Suprapubic skin (tissue), 4 donors: ENCODE data around the gene RPP38. TPM values are rescaled to one million over a fixed set of nuclear protein-coding genes. Genes with fewer than 3 reads are reported as not detected.
A peak's percentile ranks its signal among the peaks of the same experiment; 100 is the strongest.

Experiments used
- DNase-seq, 2 donors: peaks; one replicate each; pipeline ENCODE4 v3.0.0-alpha.2; 2019; ENCODE audit warnings: low spot score in 2 of 2
- H3K27ac ChIP-seq: fragments of 200-600 bp; sonication (generic); one replicate; pipeline ENCODE4 v1.5.1; 2019
- H3K27me3 ChIP-seq: fragments of 200-600 bp; sonication (generic); one replicate; pipeline ENCODE4 v1.5.1; 2019
- H3K36me3 ChIP-seq: fragments of 200-600 bp; sonication (generic); one replicate; pipeline ENCODE4 v1.5.1; 2019
- H3K4me1 ChIP-seq: fragments of 200-600 bp; sonication (generic); one replicate; pipeline ENCODE4 v1.5.1; 2019
- H3K4me3 ChIP-seq: fragments of 200-600 bp; sonication (generic); one replicate; pipeline ENCODE4 v1.5.1; 2019; ENCODE audit warnings: mild to moderate bottlenecking
- H3K9me3 ChIP-seq: fragments of 200-600 bp; sonication (generic); one replicate; pipeline ENCODE4 v1.5.1; 2019
- CTCF ChIP-seq, 2 donors: fragments of 200-600 bp in 1 of 2; fragments of 450-650 bp in 1 of 2; sonication (generic) in 1 of 2; IDR thresholded peaks; one replicate each; pipeline ENCODE4 v1.5.1; 2016 to 2019; ENCODE audit warnings: antibody characterized with exemption in 2 of 2, mild to moderate bottlenecking in 1 of 2, moderate library complexity in 1 of 2
- EP300 ChIP-seq: sonication (generic); formaldehyde crosslinking; IDR thresholded peaks from one replicate; pipeline ENCODE4 v1.6.1; 2017; ENCODE audit warnings: antibody characterized with exemption
- POLR2A ChIP-seq, 2 donors: fragments of 450-650 bp; IDR thresholded peaks; one replicate each; pipeline ENCODE4 v1.6.1; 2017; ENCODE audit warnings: antibody characterized with exemption in 2 of 2, mild to moderate bottlenecking in 2 of 2, moderate library complexity in 2 of 2
- POLR2AphosphoS5 ChIP-seq, 3 donors: sonication (generic); formaldehyde crosslinking; IDR thresholded peaks; one replicate each; pipeline ENCODE4 v1.6.1; 2017; ENCODE audit warnings: antibody characterized with exemption in 3 of 3
- WGBS: methylation state at CpG from one replicate; pipeline ENCODE4 v1.1.5; 2018; 5-methylcytosine and 5-hydroxymethylcytosine counted together
- total RNA-seq, 4 donors: library from RNA; depleted of rRNA; stranded (reverse); fragments of >200 nt; gene quantifications; one replicate each; pipeline ENCODE4 v1.1.0, GENCODE V29; 2016

The RPP38 gene
- total RNA-seq, 4 donors from 2014 or later: 11.8 to 21.1 (median 18.0) TPM

GRCh38 chr10:15083674-15084501, 13.3 kb upstream of the RPP38 start:
- no peak for DNase-seq
- Histone ChIP-seq H3K4me1 (peaks cover 9% of the 10 kb centered on the region), H3K9me3 (no peaks in the 10 kb centered on the region), H3K4me3 (peak overlapping the region; percentile 38), H3K27me3 (no peaks in the 10 kb centered on the region), H3K36me3 (no peaks in the 10 kb centered on the region), H3K27ac (no peak overlapping the region)
- no peak for TF ChIP-seq EP300
- TF ChIP-seq POLR2AphosphoS5 (IDR thresholded peaks at IDR 0.05): no peak
- no peak for TF ChIP-seq POLR2A (IDR thresholded peaks at IDR 0.05)
- TF ChIP-seq CTCF (IDR thresholded peaks at IDR 0.05): no peak
- WGBS: 82% methylated on average over 18 of the region's 18 CpGs

- DNase-seq: no peak
- WGBS: 38% methylated on average over 7 of the region's 7 CpGs
- TF ChIP-seq EP300 (no peak), POLR2AphosphoS5 (IDR thresholded peaks at IDR 0.05) (no peak), POLR2A (IDR thresholded peaks at IDR 0.05) (no peak), CTCF (IDR thresholded peaks at IDR 0.05) (no peak)
These were observed 12.6 kb upstream of the RPP38 start for GRCh38 chr10:15084502-15084922.

GRCh38 chr10:15088428-15089261, 8.5 kb upstream of the RPP38 start, which contains the start of gene ACBD7:
ACBD7 (minus strand) TSS chr10:15088776; CDS start chr10:15088728, 48 bp downstream.
- Histone ChIP-seq H3K4me1 (peaks cover 11% of the 10 kb centered on the region), H3K27me3 (no peaks in the 10 kb centered on the region), H3K9me3 (no peaks in the 10 kb centered on the region), H3K4me3 (peak within 1 kb of the TSS; percentile 59), H3K27ac (no peak within 1 kb of the TSS), H3K36me3 (no peaks in the 10 kb centered on the region)
- WGBS: 5% methylated on average over 63 of the region's 63 CpGs
- DNase-seq: peak; percentile 78 to 84
- TF ChIP-seq CTCF (IDR thresholded peaks at IDR 0.05) (peak; percentile 62 to 74), POLR2AphosphoS5 (IDR thresholded peaks at IDR 0.05) (no peak), POLR2A (IDR thresholded peaks at IDR 0.05) (no peak), EP300 (no peak)

More at GRCh38 chr10:15084502-15084922, 12.6 kb upstream of the RPP38 start:
- H3K9me3 ChIP-seq: no peaks in the 10 kb centered on the region
- no peak overlapping the region for H3K27ac ChIP-seq
- peak overlapping the region; percentile 38 for H3K4me3 ChIP-seq
- no peaks in the 10 kb centered on the region for H3K27me3 ChIP-seq
- H3K4me1 ChIP-seq: peaks cover 11% of the 10 kb centered on the region
- no peaks in the 10 kb centered on the region for H3K36me3 ChIP-seq

- no peaks in the 10 kb centered on the region for H3K36me3 ChIP-seq
- H3K27ac ChIP-seq: no peak overlapping the region
- WGBS: 87% methylated on average over 5 of the region's 5 CpGs
- no peak overlapping the region for H3K4me3 ChIP-seq
- no peaks in the 10 kb centered on the region for H3K27me3 ChIP-seq
- H3K9me3 ChIP-seq: no peaks in the 10 kb centered on the region
- peaks cover 11% of the 10 kb centered on the region for H3K4me1 ChIP-seq
- TF ChIP-seq POLR2A (IDR thresholded peaks at IDR 0.05) (no peak), EP300 (no peak), CTCF (IDR thresholded peaks at IDR 0.05) (no peak), POLR2AphosphoS5 (IDR thresholded peaks at IDR 0.05) (no peak)
- no peak for DNase-seq
These were observed 5.7 kb upstream of the RPP38 start for GRCh38 chr10:15091418-15091817.
